MM.1S (cell line): Measurements from ENCODE around the gene GATA2.

ENCODE experiments used
- CTCF ChIP-seq: fragments of 300-600 bp; sonication (generic); IDR thresholded peaks from 2 replicates; pipeline ENCODE4 v1.5.1; 2016; ENCODE audit warnings: antibody characterized with exemption, low read length, mixed read lengths
- EZH2 ChIP-seq: fragments of 300-600 bp; sonication (generic); optimal IDR thresholded peaks from 2 replicates; pipeline ENCODE3; 2017; ENCODE audit warnings: low read depth, mild to moderate bottlenecking, antibody characterized with exemption, low read length, mixed read lengths

- TF ChIP-seq CTCF = no peak
- TF ChIP-seq EZH2 = no peak
Measured at GRCh38 chr3:128484404-128485281, 8.4 kb downstream of the GATA2 start.
